Stimulated activated CD4-positive, alpha-beta T cell treated with anti-CD3 and anti-CD28 coated beads, Interleukin-2, amount 100 ng/mL, for 4 hours (primary cell): ENCODE measurements around the gene AGA.

Experiments used
- DNase-seq: peaks from one replicate; pipeline ENCODE4 v3.0.0-alpha.2; 2020; ENCODE audit warnings: low read depth

AGA gene

GRCh38 chr4:177447417-177448004, 5.3 kb upstream of the AGA start:
- DNase-seq: no peak

DNA sequence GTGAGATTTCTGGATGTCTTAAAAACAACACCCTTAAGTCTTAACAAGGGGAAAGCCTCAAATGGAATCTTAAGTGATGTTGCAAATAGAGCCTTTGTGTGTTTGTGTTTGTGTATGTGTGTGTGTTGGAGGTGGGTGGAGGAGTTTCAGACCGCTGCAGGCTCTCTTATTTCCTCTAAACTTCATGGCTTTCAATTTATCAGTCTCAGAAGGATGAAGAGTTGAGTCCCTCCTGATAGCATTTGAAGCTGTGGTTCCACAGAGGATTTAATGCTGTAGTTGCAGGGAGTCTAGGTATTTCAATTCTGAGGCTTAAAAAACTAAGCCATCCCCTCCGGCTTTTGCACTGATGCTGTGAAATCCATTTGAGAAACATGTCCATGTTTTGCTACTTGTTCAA, 4.3 kb upstream of the AGA start:
- no peak for DNase-seq

- DNase-seq: no peak
Observed at GRCh38 chr4:177444911-177445736, 2.9 kb upstream of the AGA start.

- no peak for DNase-seq
Observed at GRCh38 chr4:177441061-177441802, 1.0 kb downstream of the AGA start.

DNA sequence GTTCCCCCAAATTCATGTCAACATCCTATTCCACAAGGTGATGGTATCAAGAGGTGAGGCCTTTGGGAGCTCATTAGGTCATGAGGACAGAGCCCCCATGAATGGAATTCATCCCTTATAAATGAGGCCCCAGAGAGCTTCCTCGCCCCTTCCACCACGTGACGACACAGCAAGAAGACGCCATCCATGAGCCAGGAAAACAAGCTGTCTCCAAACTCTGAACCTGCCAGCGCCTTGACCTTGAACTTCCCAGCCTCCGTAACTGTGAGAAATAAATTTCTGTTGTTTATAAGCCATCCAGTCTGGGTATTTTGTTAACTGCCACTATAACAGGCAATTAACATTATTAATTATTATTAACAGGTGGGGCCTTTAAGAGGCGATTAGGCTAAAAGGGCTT, 5.8 kb downstream of the AGA start:
- no peak for DNase-seq

GRCh38 chr4:177434667-177435066, 7.6 kb downstream of the AGA start:
- DNase-seq: no peak

GRCh38 chr4:177427192-177427591, 15.0 kb downstream of the AGA start:
- DNase-seq: no peak

- no peak for DNase-seq
Observed at GRCh38 chr4:177419434-177419833, 22.8 kb downstream of the AGA start.

- no peak for DNase-seq
Observed at GRCh38 chr4:177413656-177414055, 28.6 kb downstream of the AGA start.

DNA sequence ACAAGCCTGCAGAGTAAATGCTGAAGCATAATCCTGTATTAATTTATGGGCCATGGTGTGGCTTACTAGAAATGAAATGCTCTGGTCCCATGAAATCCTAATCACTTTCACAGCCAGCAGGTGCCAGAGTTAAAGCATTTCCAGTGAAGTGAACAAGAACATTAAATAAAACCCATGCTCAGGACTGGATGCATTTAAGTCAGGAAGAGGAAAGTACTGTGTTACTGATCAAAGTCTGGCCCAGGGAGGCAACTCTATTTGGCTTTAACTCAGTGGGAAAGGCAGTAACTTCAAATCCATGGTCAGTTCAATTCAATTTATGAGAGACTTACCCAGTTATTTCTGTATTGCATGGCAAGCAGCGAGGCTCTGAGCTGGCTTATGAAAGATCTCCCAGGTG, 29.2 kb downstream of the AGA start:
- DNase-seq: no peak

DNA sequence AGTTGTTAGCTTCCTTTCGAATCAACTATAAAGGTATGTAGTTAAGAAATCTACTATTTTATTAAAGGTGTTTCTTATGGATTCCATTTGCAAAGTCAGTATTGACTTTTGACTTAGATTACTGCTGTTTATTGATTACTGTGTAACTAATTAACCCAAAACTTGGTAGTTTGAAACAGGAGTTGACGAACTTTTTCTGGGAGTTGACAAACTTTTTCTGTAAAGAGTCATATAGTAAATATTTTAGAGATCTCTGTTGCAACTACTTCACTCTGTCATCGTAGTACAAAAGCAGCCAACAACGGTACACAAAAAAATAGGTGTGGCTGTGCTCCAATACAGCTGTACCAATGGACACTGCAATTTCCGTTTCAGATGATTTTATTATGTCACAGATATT, 30.2 kb downstream of the AGA start:
- no peak for DNase-seq

- DNase-seq: no peak
Observed at GRCh38 chr4:177410566-177410965, 31.7 kb downstream of the AGA start.

DNA sequence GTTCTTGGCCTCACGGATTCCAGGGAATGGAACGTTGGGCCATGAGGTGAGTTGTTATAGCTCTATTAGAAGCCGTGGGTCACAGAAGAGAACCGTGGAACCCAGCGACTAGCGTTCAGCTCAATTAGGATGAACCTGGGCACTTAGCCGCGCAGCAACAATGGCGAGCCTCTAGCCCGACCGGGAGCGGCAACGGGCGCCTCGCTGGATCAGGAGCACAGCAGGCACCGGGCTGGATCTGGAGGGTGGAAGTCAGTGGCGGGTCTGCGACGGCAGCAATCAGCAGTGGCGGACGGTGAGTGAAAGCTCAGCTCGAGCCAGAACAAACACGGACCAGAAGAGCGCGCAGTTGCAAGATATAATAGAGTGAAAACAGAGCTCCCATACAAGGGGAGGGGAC, 34.2 kb downstream of the AGA start:
- no peak for DNase-seq

- no peak for DNase-seq
Observed at GRCh38 chr4:177405508-177405907, 36.7 kb downstream of the AGA start.

GRCh38 chr4:177404986-177405385, 37.3 kb downstream of the AGA start:
- DNase-seq: no peak

GRCh38 chr4:177404342-177404741, 37.9 kb downstream of the AGA start:
- no peak for DNase-seq

DNA sequence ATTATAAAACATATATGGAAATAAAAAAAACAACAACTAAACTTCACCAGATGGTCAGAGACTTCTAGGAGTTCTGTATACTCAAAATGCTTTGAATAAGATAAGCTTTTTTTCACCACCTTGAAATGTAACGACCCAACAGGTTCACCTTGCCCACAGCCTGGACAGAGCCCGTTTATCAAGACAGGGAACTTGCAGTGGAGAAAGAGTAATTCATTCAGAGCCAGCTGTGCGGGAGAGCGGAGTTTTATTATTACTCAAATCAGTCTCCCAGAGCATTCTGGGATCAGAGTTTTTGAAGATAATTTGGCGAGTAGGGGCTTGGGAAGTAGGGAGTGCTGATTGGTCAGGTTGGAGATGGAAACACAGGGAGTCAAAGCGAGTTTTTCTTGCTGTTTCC, 38.5 kb downstream of the AGA start:
- DNase-seq: no peak

DNA sequence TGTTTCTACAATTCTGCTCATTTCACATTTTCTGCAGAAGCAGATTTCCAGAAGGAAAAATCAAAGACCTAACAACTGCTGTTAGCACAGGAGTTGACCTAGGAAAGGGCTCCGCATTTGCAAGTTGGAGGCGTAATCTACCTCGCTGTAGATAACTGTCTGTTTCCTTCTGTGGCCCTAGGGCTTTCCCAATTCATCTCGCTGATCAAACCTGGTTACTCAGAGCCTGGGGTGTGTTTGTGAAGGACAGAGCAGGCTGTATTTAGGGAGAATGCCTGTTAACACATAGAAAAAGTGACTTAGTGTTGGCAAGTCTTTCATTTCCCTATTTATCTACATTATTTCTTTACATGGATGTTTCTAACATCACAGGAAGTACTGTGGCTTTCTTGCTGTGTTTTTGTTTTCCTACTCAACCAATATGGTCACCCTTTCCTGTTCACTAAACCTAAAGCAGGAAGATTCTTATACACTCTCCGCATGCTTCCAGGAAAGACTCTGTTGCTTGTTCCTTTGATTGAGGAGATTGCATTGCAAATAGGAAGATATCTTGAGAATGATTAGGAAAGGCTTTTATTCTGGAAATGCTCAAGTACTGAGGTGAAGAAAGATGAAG, 40.5 kb downstream of the AGA start:
- DNase-seq: no peak

DNA sequence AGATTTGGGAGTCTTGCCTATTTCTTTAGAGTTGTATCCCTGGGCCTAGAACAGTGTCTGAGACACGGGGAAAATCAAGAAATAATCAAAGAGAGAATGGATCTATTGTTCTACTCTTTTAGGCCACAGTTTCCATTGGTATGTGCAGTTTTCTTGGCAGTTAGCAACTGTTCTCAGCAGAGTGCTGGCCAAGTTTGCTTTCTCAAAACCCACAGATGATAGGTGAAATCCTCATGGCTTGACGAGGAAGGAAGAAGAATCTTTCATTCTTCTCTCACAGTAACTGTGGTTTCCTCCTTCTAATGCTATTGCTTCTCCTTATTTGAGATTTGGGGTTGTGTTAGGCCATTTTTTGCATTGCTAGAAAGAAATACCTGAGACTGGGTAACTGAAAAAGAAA, 42.2 kb downstream of the AGA start:
- DNase-seq: no peak

DNA sequence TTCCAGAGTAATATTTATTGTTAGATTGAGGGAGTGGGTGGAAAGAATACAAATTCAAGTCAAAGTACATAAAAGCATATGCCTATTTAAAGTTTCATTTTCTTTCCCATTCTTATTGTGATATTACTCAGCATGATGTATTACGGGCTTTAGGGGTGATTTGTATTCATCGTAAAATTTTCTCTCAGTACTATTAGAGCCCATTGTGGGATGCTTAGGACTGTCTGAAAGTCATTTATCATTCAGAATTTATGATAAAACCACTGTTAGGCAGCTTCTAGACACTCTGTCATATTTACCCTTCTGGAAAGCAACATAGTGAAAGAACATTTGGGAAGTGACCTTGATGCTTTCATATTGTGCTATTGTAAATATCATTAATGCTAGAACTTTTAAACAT, 45.9 kb downstream of the AGA start:
- no peak for DNase-seq

DNA sequence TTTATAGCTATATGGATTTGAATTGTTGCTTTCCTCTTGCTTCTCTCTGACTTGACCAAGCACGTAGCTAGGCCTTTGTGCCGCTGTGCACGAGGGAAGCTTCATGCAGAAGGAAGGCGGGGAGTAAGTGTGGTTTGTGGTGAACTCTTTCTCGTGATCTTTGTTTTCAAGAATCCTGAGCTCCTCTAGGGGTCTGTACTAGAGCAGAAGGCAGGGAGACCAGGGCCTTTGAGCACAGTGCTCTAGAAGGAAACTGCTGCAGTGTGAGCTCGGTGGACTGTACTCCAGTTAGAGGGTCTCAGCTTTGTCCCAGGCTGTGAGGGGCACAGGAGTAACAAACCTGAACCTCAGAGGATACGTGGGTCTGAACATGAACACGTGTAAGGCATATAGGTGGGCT, 49.0 kb downstream of the AGA start:
- no peak for DNase-seq

DNA sequence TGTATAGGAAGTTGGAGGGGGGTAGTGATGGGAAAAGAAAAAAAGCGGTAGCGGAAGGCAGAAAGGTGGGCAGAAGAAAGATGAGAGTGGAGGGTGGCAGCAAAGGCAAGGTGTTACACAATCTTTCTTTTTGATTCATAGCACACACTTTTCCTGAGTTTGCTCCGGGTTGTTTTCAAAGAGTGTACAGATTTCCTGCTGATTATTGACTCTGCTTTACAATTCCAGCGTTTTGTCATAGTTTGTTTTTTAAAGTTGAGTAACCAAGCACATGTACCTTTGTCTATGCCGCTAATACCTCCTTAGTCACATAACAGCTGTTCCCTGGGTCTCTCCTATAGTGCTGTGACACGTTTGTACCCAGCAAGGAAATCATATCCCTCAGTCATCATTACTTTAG, 50.3 kb downstream of the AGA start:
- DNase-seq: no peak

DNA sequence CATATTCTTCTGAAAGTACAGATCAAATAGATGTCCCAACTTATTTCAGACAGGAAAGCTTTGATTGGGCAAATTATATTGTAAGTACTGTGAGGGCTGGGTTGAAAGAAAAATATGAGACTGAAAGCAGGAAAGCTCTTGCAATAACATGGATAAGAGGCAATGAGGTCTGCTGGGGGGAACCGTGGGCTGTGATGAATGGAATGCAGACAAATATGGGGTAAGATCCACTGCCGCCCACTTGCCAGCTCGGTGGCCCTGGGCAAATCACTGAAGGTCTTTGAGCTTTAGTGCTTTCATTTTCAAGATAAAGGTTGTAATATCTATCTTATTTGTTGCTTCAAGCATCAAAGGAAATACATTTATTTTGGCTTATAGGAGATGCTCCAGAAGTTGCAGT, 51.0 kb downstream of the AGA start:
- no peak for DNase-seq
